Stomach (tissue), 9 donors: ENCODE results near the gene TFAM. TPM values are rescaled to one million over a fixed set of nuclear protein-coding genes. Genes with fewer than 3 reads are reported as not detected.

Experiments
- DNase-seq, 2 donors: peaks; one replicate each; pipeline versions ENCODE4 v3.0.0 to v3.0.0-alpha.2; 2013 to 2019
- H3K27ac ChIP-seq, 5 donors: fragments of 200-600 bp in 4 of 5; sonication (generic) in 4 of 5; one replicate each; pipeline ENCODE4 v1.5.1; 2013 to 2019; ENCODE audit warnings: mild to moderate bottlenecking in 1 of 5, moderate library complexity in 1 of 5
- H3K27me3 ChIP-seq, 3 donors: fragments of 200-600 bp; sonication (generic); one replicate each; pipeline ENCODE4 v1.5.1; 2017 to 2019; ENCODE audit warnings: mixed run types in 1 of 3
- H3K36me3 ChIP-seq, 4 donors: fragments of 200-600 bp; sonication (generic); 1 replicate in 3 of 4; 2 replicates in 1 of 4; pipeline ENCODE4 v1.5.1; 2016 to 2019
- H3K4me1 ChIP-seq, 4 donors: fragments of 200-600 bp; sonication (generic); one replicate each; pipeline ENCODE4 v1.5.1; 2016 to 2019
- H3K4me3 ChIP-seq, 4 donors: fragments of 200-600 bp; sonication (generic) in 3 of 4; one replicate each; pipeline ENCODE4 v1.5.1; 2016 to 2019; ENCODE audit warnings: mild to moderate bottlenecking in 1 of 4
- H3K9me3 ChIP-seq, 4 donors: fragments of 200-600 bp; sonication (generic); one replicate each; pipeline ENCODE4 v1.5.1; 2016 to 2019
- EP300 ChIP-seq: sonication (generic); formaldehyde crosslinking; IDR thresholded peaks from one replicate; pipeline ENCODE4 v1.6.1; 2017; ENCODE audit warnings: antibody characterized with exemption
- POLR2A ChIP-seq, 4 donors: fragments of 450-650 bp; IDR thresholded peaks; one replicate each; pipeline ENCODE4 v1.6.1; 2016; ENCODE audit warnings: antibody characterized with exemption in 4 of 4, control low read depth in 2 of 4, mild to moderate bottlenecking in 1 of 4, moderate library complexity in 1 of 4
- POLR2AphosphoS5 ChIP-seq, 3 donors: sonication (generic); formaldehyde crosslinking; IDR thresholded peaks; one replicate each; pipeline ENCODE4 v1.6.1; 2016; ENCODE audit warnings: antibody characterized with exemption in 3 of 3
- WGBS, 5 donors: extraction: QIAGEN DNeasy Blood & Tissue Kit in 3 of 5; methylation state at CpG; one replicate each; pipeline versions ENCODE4 v1.1.5 to v1.1.7; 2013 to 2018; 5-methylcytosine and 5-hydroxymethylcytosine counted together
- intact Hi-C: fragments of 100-400 bp; cut with DNase I; formaldehyde crosslinking; loops from one replicate; pipeline ENCODE4 v1.15.1; 2023; ENCODE audit warnings: low total_unique reads
- polyA plus RNA-seq, 3 donors: library from polyadenylated mRNA; stranded (reverse); fragments of 200-250 nt; gene quantifications; one replicate each; pipeline ENCODE4 v1.2.3, GENCODE V29; 2013
- total RNA-seq, 5 donors: library from RNA; depleted of rRNA; stranded (reverse); fragments of >200 nt; gene quantifications; one replicate each; pipeline versions ENCODE4 v1.1.0 to v1.2.3, GENCODE V29; 2014 to 2016
- TF ChIP-seq, protein P1 (sequence below), 7 experiments: fragments of 450-650 bp in 4 of 7; fragments of 200-600 bp in 3 of 7; sonication (generic) in 3 of 7; IDR thresholded peaks; one replicate each; pipeline ENCODE4 v1.5.1; 2016 to 2019; ENCODE audit warnings: antibody characterized with exemption in 7 of 7, control low read depth in 2 of 7, mild to moderate bottlenecking in 1 of 7
- donor health status: healthy with polysubstance abuse.
- donor health status: Bipolar disorder and iron deficiency.
- donor health status: healthy.

The TFAM gene
- total and polyA plus RNA-seq, 8 donors = 4.9 to 39.7 (median 16.8) TPM

DNA sequence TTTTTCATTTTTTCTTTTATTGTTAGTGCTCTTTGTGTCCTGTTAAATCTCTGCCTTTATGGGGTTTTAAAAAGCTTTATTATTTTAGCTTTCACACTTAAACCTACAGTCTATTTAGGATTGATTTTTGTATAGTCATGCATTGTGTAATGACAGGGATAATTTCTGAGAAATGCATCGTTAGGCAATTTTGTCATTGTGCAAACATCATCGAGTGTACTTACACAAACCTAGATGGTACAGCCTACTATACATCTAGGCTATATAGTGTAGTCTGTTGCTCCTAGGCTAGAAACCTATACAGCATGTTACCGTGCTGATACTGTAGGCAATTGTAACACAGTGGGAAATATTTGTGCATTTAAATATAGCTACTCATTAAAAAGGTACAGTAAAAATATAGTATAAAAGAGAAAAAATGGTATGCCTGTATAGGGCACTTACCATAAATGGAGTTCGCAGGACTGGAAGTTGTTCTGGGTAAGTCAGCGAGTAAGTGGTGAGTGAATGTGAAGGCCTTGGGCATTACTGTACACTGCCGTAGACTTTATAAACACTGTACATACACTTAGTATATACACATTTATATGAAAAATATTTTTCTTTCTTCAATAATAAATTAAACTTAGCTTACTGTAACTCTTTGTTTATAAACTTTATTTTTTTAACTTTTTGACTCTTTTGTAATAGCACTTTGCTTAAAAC, 34.4 kb upstream of the TFAM start:
- no peak for TF ChIP-seq POLR2AphosphoS5 (IDR thresholded peaks at IDR 0.05)
- TF ChIP-seq, protein P1, sequence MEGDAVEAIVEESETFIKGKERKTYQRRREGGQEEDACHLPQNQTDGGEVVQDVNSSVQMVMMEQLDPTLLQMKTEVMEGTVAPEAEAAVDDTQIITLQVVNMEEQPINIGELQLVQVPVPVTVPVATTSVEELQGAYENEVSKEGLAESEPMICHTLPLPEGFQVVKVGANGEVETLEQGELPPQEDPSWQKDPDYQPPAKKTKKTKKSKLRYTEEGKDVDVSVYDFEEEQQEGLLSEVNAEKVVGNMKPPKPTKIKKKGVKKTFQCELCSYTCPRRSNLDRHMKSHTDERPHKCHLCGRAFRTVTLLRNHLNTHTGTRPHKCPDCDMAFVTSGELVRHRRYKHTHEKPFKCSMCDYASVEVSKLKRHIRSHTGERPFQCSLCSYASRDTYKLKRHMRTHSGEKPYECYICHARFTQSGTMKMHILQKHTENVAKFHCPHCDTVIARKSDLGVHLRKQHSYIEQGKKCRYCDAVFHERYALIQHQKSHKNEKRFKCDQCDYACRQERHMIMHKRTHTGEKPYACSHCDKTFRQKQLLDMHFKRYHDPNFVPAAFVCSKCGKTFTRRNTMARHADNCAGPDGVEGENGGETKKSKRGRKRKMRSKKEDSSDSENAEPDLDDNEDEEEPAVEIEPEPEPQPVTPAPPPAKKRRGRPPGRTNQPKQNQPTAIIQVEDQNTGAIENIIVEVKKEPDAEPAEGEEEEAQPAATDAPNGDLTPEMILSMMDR (IDR thresholded peaks at IDR 0.05) = no peak
- no peak for TF ChIP-seq EP300
- no peak for TF ChIP-seq POLR2A (IDR thresholded peaks at IDR 0.05)
- Histone ChIP-seq H3K27me3 (no peaks in the 10 kb centered on the region), H3K4me3 (no peak overlapping the region), H3K9me3 (no peaks in the 10 kb centered on the region), H3K4me1 (peaks cover 0 to 52% (median 13%) of the 10 kb centered on the region in 4 donors), H3K27ac (peak overlapping the region in 1 of 5 donors; percentile 22), H3K36me3 (no peaks in the 10 kb centered on the region)
- no peak for DNase-seq
- WGBS, 5 donors = 74 to 93% (median 90%) methylated on average over 6 of the region's 6 CpGs
- intact Hi-C loops = no loop called here

DNA sequence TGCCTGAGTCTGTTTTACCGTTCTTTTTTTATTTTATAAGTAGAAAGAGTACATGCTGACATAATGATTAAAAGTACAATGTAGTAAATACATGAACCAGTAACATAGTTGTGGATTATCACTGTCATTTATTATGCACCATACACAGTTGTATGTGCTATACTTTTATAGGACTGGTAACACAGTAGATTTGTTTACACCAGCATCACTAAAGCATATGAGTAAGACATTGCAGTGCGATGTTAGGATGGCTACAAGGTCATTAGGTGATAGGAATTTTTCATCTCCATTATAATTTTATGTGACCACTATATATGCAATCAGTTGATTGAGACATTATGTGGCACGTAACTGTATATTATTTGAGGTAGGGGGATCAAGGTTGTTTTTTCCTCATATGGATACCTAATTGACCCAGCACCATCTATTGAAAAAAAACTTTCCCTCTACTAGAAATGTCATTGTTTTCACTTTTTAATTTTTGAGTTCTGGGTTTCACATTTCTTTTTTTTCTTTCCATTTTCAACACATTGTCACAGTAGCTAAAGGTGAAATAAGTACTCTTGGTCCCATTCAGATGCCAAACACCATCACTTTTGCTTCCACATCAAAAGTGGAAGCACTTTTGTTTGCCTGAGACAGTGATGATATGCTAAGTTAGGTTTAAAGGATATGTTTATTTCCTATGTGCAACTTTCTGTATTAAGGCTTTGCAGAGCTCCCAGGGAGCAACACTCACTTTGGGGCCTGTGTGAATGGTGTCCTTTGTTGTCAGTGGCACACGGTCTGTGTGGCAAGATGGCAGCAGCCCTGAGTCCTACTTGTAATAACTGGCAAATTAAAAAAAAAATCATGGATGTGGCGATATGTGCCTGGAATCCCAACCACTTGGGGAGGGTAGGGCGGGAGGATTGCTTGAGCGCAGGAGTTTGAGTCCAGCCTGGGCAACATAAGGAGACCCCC, 33.3 kb upstream of the TFAM start:
- no peak for TF ChIP-seq EP300
- no peak for TF ChIP-seq POLR2AphosphoS5 (IDR thresholded peaks at IDR 0.05)
- no peak for TF ChIP-seq POLR2A (IDR thresholded peaks at IDR 0.05)
- TF ChIP-seq, protein P1 (IDR thresholded peaks at IDR 0.05) = no peak
- intact Hi-C loops = no loop called here
- Histone ChIP-seq H3K9me3 (no peaks in the 10 kb centered on the region), H3K4me3 (no peak overlapping the region), H3K27ac (peak overlapping the region in 1 of 5 donors; percentile 22), H3K4me1 (peaks cover 0 to 52% (median 16%) of the 10 kb centered on the region in 4 donors), H3K27me3 (no peaks in the 10 kb centered on the region), H3K36me3 (no peaks in the 10 kb centered on the region)
- WGBS, 5 donors = 93 to 97% (median 95%) methylated on average over 7 of the region's 7 CpGs
- DNase-seq = no peak

DNA sequence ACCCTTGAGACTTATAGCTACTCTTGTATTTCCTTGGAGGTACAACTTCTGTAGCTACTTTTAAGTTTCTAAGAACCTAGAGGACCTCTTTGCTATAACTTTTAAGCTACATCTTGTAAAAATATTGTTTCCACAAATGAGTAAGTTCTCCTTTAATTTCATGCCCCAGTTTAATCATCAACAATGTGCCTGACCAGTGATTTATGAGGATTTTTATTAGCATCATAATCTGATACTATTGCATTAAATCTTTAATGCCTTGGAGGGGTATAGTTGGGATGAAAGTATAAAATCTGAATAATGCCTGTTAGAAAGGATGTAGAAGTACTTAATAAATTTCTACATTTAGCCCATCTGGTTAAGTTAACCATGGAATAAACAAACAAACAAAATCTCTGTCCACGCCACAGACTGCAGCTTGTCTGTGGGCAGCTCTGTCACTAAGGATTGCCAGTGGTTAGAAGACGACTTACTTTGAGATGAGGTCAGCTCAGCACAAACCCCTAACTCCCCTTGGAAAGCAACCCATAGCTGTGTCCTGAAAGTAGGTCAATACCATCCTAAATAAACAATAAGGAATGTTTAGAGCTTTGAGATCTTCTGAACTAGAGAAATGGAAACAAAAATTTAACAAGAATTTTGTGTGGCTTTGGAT, 32.1 kb upstream of the TFAM start:
- WGBS, 5 donors = 53 to 67% (median 60%) methylated on average over 2 of the region's 2 CpGs
- H3K9me3 ChIP-seq = no peaks in the 10 kb centered on the region
- no peak for DNase-seq
- no peaks in the 10 kb centered on the region for H3K27me3 ChIP-seq
- intact Hi-C loops = no loop called here
- TF ChIP-seq, protein P1 (IDR thresholded peaks at IDR 0.05) = no peak
- TF ChIP-seq POLR2AphosphoS5 (IDR thresholded peaks at IDR 0.05) (no peak), EP300 (no peak), POLR2A (IDR thresholded peaks at IDR 0.05) (no peak)
- no peak overlapping the region for H3K4me3 ChIP-seq
- peaks cover 0 to 49% (median 17%) of the 10 kb centered on the region in 4 donors for H3K4me1 ChIP-seq
- no peaks in the 10 kb centered on the region for H3K36me3 ChIP-seq
- no peak overlapping the region for H3K27ac ChIP-seq

DNA sequence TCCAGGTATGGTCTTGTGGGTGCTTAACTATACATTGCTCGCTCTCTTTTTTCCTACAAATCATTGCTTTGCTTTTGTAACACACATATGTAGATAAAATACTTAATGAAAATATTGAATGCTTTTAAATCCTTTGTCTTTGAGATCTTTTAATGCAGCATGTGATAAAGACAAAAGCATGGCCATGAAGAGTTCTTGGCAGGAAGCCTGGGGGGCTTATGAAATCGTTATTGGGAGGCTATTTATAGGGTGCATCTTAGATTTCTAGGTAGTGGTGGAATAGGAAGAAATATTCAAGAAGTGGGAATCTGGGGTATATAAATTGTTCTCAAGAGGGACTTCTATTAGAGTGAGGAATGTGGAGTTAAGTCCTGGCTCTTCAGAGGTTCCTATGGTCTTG, 28.5 kb upstream of the TFAM start:
- peaks cover 0 to 40% (median 14%) of the 10 kb centered on the region in 4 donors for H3K4me1 ChIP-seq
- DNase-seq = no peak
- WGBS, 5 donors = 49 to 61% (median 52%) methylated on average over 2 of the region's 2 CpGs
- no peak overlapping the region for H3K27ac ChIP-seq
- H3K36me3 ChIP-seq = peaks cover 0 to 6% (median 0%) of the 10 kb centered on the region in 4 donors
- intact Hi-C loops = no loop called here
- H3K9me3 ChIP-seq = no peaks in the 10 kb centered on the region
- H3K27me3 ChIP-seq = no peaks in the 10 kb centered on the region
- no peak overlapping the region for H3K4me3 ChIP-seq
- TF ChIP-seq, protein P1 (IDR thresholded peaks at IDR 0.05) = no peak
- TF ChIP-seq EP300 (no peak), POLR2AphosphoS5 (IDR thresholded peaks at IDR 0.05) (no peak), POLR2A (IDR thresholded peaks at IDR 0.05) (no peak)
